Measurements from ENCODE around the gene GJB3.

Gene GJB3

DNA sequence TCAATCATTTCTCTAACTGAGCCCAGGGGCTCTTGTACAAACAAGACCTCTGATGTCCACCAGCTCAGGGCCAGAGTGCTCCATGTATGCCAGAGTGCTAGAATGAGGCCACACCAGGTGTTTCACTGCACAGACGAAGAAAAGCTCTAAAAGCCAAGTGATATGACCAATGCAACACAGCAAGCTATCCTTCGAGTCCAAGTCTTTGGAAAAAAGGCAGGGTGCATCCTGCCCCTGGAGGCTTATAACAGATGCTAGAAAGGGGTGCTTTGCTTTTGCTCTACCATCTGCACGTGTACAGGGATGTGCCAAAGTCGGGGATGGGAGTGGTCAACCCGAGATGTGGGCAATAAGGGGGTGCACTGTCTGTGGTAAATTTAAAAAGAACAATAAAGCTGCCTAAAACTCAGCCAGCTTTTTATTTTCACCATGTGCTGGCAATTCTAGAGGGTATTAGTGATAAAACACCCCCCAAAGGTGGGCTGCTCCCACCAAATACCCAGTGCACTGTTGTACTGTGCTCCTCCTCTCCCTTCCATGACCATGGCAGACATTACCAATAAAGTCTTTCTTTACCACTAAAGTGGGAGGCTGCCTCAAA is 46.4 kb downstream of the GJB3 start:
- no peak for DNase-seq (ENCODE audit: low read depth)

DNA sequence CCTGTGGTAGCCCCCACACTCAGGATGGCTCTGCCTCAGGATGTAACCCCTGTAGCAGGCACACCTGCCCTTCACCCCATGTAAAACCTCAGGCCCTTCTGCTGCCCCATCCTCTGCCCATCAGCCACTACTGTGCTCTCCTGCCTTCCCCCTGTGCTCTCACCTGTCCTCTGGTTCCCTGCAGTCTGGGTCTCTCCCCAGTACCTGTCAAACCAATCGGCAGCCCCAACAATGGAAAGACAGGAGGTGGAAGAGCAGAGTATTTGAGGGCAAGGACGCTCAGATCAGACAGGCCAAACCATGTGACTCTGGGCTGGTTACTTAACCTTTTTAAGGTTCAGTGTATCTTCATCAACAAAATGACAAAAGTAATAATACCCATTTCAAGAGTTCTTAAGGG is 47.6 kb downstream of the GJB3 start:
- no peak for DNase-seq (ENCODE audit: low read depth)

DNA sequence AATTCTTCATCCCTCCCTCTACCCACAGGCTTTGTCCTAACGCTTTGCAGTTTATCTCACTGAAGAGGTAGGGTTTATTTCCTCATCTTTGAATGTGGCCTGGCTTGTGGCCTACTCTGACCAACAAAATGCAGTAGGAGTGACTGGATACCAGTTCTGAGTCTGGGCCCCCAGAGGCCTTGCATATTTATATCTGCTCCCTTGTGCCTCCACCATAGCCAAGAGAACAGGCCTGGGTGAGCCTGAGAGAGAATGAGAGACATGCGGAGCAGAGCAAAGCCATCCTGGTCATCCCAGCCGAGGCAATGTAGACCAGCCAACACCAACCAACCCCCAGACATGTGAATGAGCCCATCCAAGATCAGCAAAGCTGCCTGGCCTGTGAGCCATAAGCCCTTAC is 48.2 kb downstream of the GJB3 start:
- DNase-seq (ENCODE audit: low read depth): no peak

DNA sequence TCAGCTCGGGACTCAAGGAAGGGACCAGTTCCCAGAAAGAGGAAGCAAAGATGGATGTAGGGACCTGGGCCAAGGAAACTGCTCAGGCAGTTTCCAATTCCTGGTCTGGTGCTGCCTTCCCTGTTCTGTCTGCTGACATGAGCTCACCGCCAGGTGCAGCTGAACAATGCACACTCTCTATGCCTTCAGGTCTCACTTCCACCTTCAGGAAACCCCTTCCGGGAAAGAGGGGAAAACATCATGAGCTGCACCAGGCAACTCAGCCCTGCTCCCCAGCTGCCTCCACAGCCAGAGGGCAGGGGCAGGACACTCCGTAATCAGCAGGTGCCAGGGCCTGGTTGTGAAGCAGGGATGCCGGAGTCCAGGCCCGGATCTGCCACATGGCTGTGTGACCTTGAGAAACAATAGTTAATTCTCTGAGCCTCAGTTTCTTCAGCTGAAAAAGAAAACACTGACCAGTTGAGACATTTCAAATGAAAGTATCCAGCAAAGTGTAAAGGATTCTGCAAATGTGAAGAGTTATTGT is 50.8 kb downstream of the GJB3 start:
- no peak for DNase-seq (ENCODE audit: low read depth)

DNA sequence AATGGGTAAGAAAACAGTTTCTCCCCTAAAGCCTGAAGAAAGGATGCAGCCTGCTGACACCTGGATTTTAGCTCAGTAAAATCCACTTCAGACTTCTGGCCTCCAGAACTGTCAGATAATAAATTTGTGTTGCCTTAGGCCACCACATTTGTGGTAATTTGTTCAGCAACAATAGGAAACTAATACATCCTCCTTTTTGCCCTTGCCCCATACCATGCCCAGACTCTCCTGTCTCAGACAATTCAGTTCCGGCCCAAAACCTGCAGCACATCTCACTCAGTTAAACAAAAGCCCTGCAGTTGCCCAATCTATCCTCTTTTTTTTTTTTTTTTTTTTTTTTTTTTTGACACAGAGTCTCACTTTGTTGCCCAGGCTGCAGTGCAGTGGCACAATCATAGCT is 52.7 kb downstream of the GJB3 start:
- DNase-seq (ENCODE audit: low read depth): no peak
